Muscle of leg (tissue), 11 donors: Measurements from ENCODE around the gene PGF. TPM values are rescaled to one million over a fixed set of nuclear protein-coding genes. Genes with fewer than 3 reads are reported as not detected.
"Not testable (repeated sequence)": the region's sequence is repeated elsewhere in the genome, so short reads cannot be mapped to it uniquely, and the experiment has no call there.

Source experiments
- DNase-seq: peaks from one replicate; pipeline ENCODE4 v3.0.0; 2013
- H3K27ac ChIP-seq: one replicate; pipeline ENCODE4 v1.5.1; 2013; ENCODE audit warnings: mild to moderate bottlenecking, low read length, control low read depth
- H3K27me3 ChIP-seq: one replicate; pipeline ENCODE4 v1.6.1; 2013; ENCODE audit warnings: low read length; ENCODE audit not compliant: control insufficient read depth, insufficient read depth
- H3K36me3 ChIP-seq: one replicate; pipeline ENCODE4 v1.6.1; 2013; ENCODE audit warnings: low read length; ENCODE audit not compliant: control insufficient read depth, insufficient read depth
- H3K4me1 ChIP-seq: one replicate; pipeline ENCODE4 v1.6.1; 2013; ENCODE audit warnings: low read length; ENCODE audit not compliant: control insufficient read depth, insufficient read depth
- H3K4me3 ChIP-seq: one replicate; pipeline ENCODE4 v1.5.1; 2013; ENCODE audit warnings: low read length, control low read depth
- H3K9me3 ChIP-seq: replicated peaks from 2 replicates; pipeline ENCODE4 v1.6.1; 2013; ENCODE audit warnings: low read depth, low read length; ENCODE audit not compliant: control insufficient read depth
- WGBS: methylation state at CpG from one replicate; pipeline ENCODE4 v1.1.5; 2013; ENCODE audit warnings: missing lambda C conversion rate; ENCODE audit not compliant: insufficient coverage; 5-methylcytosine and 5-hydroxymethylcytosine counted together
- polyA plus RNA-seq, 8 donors: library from polyadenylated mRNA; unstranded; fragments of 120-200 nt; gene quantifications; one replicate each; pipeline versions ENCODE4 v1.2.1 to v1.2.3, GENCODE V29; 2013; ENCODE audit warnings: inconsistent platforms in 1 of 8, low replicate concordance in 1 of 8; ENCODE audit not compliant: insufficient read length in 8 of 8, insufficient read depth in 1 of 8
- total RNA-seq: library from RNA; stranded (reverse); fragments of 120-200 nt; gene quantifications from one replicate; pipeline ENCODE4 v1.2.4, GENCODE V29; 2013

The PGF gene
- total and polyA plus RNA-seq, 9 donors: 27.0 to 47.0 (median 33.0) TPM

- H3K27me3 ChIP-seq: no peaks in the 10 kb centered on the region
- peak overlapping the region; percentile 17 for H3K4me3 ChIP-seq
- DNase-seq: peak; percentile 76
- H3K36me3 ChIP-seq: no peaks in the 10 kb centered on the region
- no peaks in the 10 kb centered on the region for H3K9me3 ChIP-seq
- peaks cover 55% of the 10 kb centered on the region for H3K4me1 ChIP-seq
- H3K27ac ChIP-seq: peak overlapping the region; percentile 95
- 35% methylated on average over 20 of the region's 26 CpGs for WGBS
Observed at GRCh38 chr14:74934476-74935359, 20.7 kb downstream of the PGF start.

- Histone ChIP-seq H3K36me3 (no peaks in the 10 kb centered on the region), H3K27ac (peak overlapping the region; percentile 95), H3K4me1 (peaks cover 48% of the 10 kb centered on the region), H3K27me3 (no peaks in the 10 kb centered on the region), H3K4me3 (no peak overlapping the region), H3K9me3 (no peaks in the 10 kb centered on the region)
- peak; percentile 68 for DNase-seq
- 27% methylated on average over 2 of the region's 4 CpGs for WGBS
Observed at GRCh38 chr14:74934041-74934440, 21.4 kb downstream of the PGF start.

GRCh38 chr14:74932936-74933335 is 22.5 kb downstream of the PGF start:
- no CpG with 5 or more reads among the region's 4 CpGs for WGBS
- H3K36me3 ChIP-seq, H3K4me3 ChIP-seq, DNase-seq, H3K27me3 ChIP-seq, H3K9me3 ChIP-seq: not testable (repeated sequence)
- Histone ChIP-seq H3K27ac (peak overlapping the region; percentile 95), H3K4me1 (peaks cover 44% of the 10 kb centered on the region)

GRCh38 chr14:74932401-74932901 is 22.9 kb downstream of the PGF start:
- Histone ChIP-seq H3K9me3 (no peaks in the 10 kb centered on the region), H3K27me3 (no peaks in the 10 kb centered on the region), H3K4me3 (no peak overlapping the region), H3K36me3 (no peaks in the 10 kb centered on the region), H3K4me1 (peaks cover 44% of the 10 kb centered on the region), H3K27ac (peak overlapping the region; percentile 95)
- 8% methylated on average over 6 of the region's 6 CpGs for WGBS
- DNase-seq: peak; percentile 98

GRCh38 chr14:74931744-74932143 is 23.7 kb downstream of the PGF start:
- 73% methylated on average over 6 of the region's 9 CpGs for WGBS
- peaks cover 42% of the 10 kb centered on the region for H3K4me1 ChIP-seq
- H3K9me3 ChIP-seq, H3K4me3 ChIP-seq, DNase-seq, H3K36me3 ChIP-seq, H3K27me3 ChIP-seq: not testable (repeated sequence)
- peak overlapping the region; percentile 95 for H3K27ac ChIP-seq

GRCh38 chr14:74929242-74929641 is 26.2 kb downstream of the PGF start:
- WGBS: 81% methylated on average over 5 of the region's 6 CpGs
- H3K36me3 ChIP-seq: no peaks in the 10 kb centered on the region
- DNase-seq: no peak
- peaks cover 2% of the 10 kb centered on the region for H3K27me3 ChIP-seq
- H3K4me3 ChIP-seq: no peak overlapping the region
- no peak overlapping the region for H3K27ac ChIP-seq
- H3K4me1 ChIP-seq: peaks cover 19% of the 10 kb centered on the region
- H3K9me3 ChIP-seq: no peaks in the 10 kb centered on the region

GRCh38 chr14:74927225-74927624 is 28.2 kb downstream of the PGF start:
- WGBS: 81% methylated on average over 3 of the region's 6 CpGs
- DNase-seq: no peak
- Histone ChIP-seq H3K4me1 (peaks cover 16% of the 10 kb centered on the region), H3K36me3 (no peaks in the 10 kb centered on the region), H3K4me3 (no peak overlapping the region), H3K9me3 (no peaks in the 10 kb centered on the region), H3K27me3 (peaks cover 2% of the 10 kb centered on the region), H3K27ac (no peak overlapping the region)

GRCh38 chr14:74924061-74924460 is 31.3 kb downstream of the PGF start:
- Histone ChIP-seq H3K4me3 (no peak overlapping the region), H3K27ac (no peak overlapping the region), H3K36me3 (no peaks in the 10 kb centered on the region), H3K9me3 (no peaks in the 10 kb centered on the region), H3K27me3 (peaks cover 2% of the 10 kb centered on the region), H3K4me1 (peaks cover 13% of the 10 kb centered on the region)
- 89% methylated on average over 11 of the region's 11 CpGs for WGBS
- no peak for DNase-seq

- WGBS: 2% methylated on average over 29 of the region's 51 CpGs
- H3K27ac ChIP-seq: no peak within 1 kb of the TSS
- H3K36me3 ChIP-seq: no peaks in the 10 kb centered on the region
Observed at GRCh38 chr14:74922752-74923401, 32.5 kb downstream of the PGF start, which contains the start of gene RPS6KL1. RPS6KL1 (minus strand) TSS chr14:74923260; CDS start chr14:74921541, 1,719 bp downstream.

More at GRCh38 chr14:74922752-74923401, 32.5 kb downstream of the PGF start, which contains the start of gene RPS6KL1:
- H3K4me1 ChIP-seq: peaks cover 21% of the 10 kb centered on the region
- peak; percentile 87 for DNase-seq
- H3K4me3 ChIP-seq: peak within 1 kb of the TSS; percentile 51
- peaks cover 2% of the 10 kb centered on the region for H3K27me3 ChIP-seq
- no peaks in the 10 kb centered on the region for H3K9me3 ChIP-seq
